ENCODE results near the gene PCDH19. TPM values are rescaled to one million over a fixed set of nuclear protein-coding genes. Genes with fewer than 3 reads are reported as not detected.

The PCDH19 gene
- total RNA-seq, 4 donors from 2014 or later, result 0.62 to 1.7 (median 1.4) TPM

- H3K4me3 ChIP-seq, result no peak overlapping the region
- no peak for ATAC-seq
- H3K36me3 ChIP-seq, result no peaks in the 10 kb centered on the region
- 80 to 85% methylated on average over 1 to 4 of the region's 4 CpGs for WGBS, 2 donors (ENCODE audit: low coverage in 1 of 2)
- no peaks in the 10 kb centered on the region for H3K4me1 ChIP-seq
- no peak overlapping the region for H3K27ac ChIP-seq
- no peaks in the 10 kb centered on the region for H3K9me3 ChIP-seq
- TF ChIP-seq POLR2A (IDR thresholded peaks at IDR 0.05) (no peak), EP300 (IDR thresholded peaks at IDR 0.05) (no peak), POLR2AphosphoS5 (IDR thresholded peaks at IDR 0.05) (no peak), CTCF (IDR thresholded peaks at IDR 0.05) (no peak)
- no peaks in the 10 kb centered on the region for H3K27me3 ChIP-seq
Observed at GRCh38 chrX:100341142-100341510, 68.9 kb downstream of the PCDH19 start.

GRCh38 chrX:100340491-100341141 lies 69.5 kb downstream of the PCDH19 start:
- no peak for ATAC-seq

DNA sequence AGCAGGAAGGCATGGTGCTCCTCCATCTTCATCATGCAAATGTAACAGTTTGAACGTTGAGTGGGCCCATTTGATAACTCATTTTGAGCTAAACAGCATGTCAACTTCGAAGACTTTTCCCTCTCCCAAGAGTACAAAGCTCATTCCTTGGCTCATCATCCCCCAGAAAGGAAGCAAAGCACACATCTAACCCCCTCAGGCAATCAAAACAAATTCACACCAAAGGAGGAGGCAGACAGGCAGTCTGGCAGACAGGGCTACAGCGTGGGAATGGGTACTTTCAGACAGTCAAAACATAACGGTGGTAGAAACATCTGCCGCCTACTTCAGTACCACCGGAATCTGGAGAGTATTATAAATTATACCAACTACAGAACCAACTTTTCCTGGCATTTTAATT lies 81.7 kb downstream of the PCDH19 start:
- Histone ChIP-seq H3K36me3 (no peaks in the 10 kb centered on the region), H3K4me3 (no peak overlapping the region), H3K27me3 (no peaks in the 10 kb centered on the region), H3K27ac (no peak overlapping the region), H3K9me3 (no peaks in the 10 kb centered on the region), H3K4me1 (no peaks in the 10 kb centered on the region)
- WGBS, 2 donors (ENCODE audit: low coverage in 1 of 2), result 40 to 94% methylated on average over 1 to 3 of the region's 6 CpGs
- no peak for ATAC-seq
- no peak for TF ChIP-seq EP300 (IDR thresholded peaks at IDR 0.05)
- no peak for TF ChIP-seq POLR2AphosphoS5 (IDR thresholded peaks at IDR 0.05)
- no peak for TF ChIP-seq POLR2A (IDR thresholded peaks at IDR 0.05)
- no peak for TF ChIP-seq CTCF (IDR thresholded peaks at IDR 0.05)

More at GRCh38 chrX:100340491-100341141, 69.5 kb downstream of the PCDH19 start:
- Histone ChIP-seq H3K27me3 (no peaks in the 10 kb centered on the region), H3K4me3 (no peak overlapping the region), H3K36me3 (no peaks in the 10 kb centered on the region), H3K9me3 (no peaks in the 10 kb centered on the region), H3K4me1 (no peaks in the 10 kb centered on the region), H3K27ac (no peak overlapping the region)
- TF ChIP-seq POLR2AphosphoS5 (IDR thresholded peaks at IDR 0.05) (no peak), CTCF (IDR thresholded peaks at IDR 0.05) (no peak), POLR2A (IDR thresholded peaks at IDR 0.05) (no peak), EP300 (IDR thresholded peaks at IDR 0.05) (no peak)

DNA sequence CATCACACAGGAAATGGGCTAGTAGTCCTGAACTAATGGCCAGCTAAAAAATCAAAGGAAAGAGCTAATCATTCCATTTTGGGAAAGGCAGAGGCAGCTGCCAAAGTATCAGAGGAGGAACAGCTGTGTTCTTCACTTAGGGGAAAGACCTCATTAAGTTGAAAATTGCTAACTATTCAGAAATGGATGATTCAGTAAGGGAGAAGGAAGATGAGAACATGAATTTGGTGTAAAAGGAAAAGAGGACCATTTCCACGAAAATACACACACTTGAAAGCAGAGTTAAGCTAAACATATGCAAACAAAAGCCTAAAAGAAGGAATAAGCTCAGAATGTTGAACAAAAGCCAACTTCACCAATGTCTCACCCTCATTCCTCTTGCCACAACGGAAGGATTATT lies 90.4 kb downstream of the PCDH19 start:
- Histone ChIP-seq H3K4me1 (no peaks in the 10 kb centered on the region), H3K36me3 (no peaks in the 10 kb centered on the region), H3K27me3 (no peaks in the 10 kb centered on the region), H3K4me3 (no peak overlapping the region), H3K27ac (no peak overlapping the region), H3K9me3 (no peaks in the 10 kb centered on the region)
- WGBS, 2 donors (ENCODE audit: low coverage in 1 of 2), result 13 to 20% methylated on average over 2 of the region's 2 CpGs
- no peak for ATAC-seq
- TF ChIP-seq POLR2A (IDR thresholded peaks at IDR 0.05), result no peak
- no peak for TF ChIP-seq CTCF (IDR thresholded peaks at IDR 0.05)
- TF ChIP-seq POLR2AphosphoS5 (IDR thresholded peaks at IDR 0.05), result no peak
- no peak for TF ChIP-seq EP300 (IDR thresholded peaks at IDR 0.05)

DNA sequence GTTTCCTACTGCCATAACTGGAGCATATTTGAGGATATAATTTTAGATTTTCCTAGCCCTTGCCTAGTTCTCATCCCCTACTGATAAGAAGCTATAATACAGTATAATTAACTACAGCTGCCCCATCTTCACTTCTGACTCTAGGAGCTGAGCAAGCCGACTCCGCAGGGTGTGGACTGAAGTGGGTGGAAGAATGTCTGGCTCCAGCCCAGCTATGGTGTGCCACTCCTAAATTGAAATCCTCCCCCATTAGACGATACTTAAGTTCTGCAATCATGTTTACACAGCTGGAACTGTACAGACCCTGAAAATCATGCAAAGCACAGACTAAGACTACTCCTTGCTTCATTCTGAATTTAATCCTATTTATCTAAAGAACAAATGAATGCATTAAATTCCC lies 93.1 kb downstream of the PCDH19 start:
- no peaks in the 10 kb centered on the region for H3K9me3 ChIP-seq
- H3K36me3 ChIP-seq, result no peaks in the 10 kb centered on the region
- H3K4me3 ChIP-seq, result no peak overlapping the region
- 56% methylated on average over 3 of the region's 3 CpGs; no CpG with 5 or more reads in 1 of the 2 donors for WGBS, 2 donors (ENCODE audit: low coverage in 1 of 2)
- H3K27me3 ChIP-seq, result no peaks in the 10 kb centered on the region
- H3K4me1 ChIP-seq, result no peaks in the 10 kb centered on the region
- no peak overlapping the region for H3K27ac ChIP-seq
- no peak for ATAC-seq
- TF ChIP-seq EP300 (IDR thresholded peaks at IDR 0.05) (no peak), POLR2A (IDR thresholded peaks at IDR 0.05) (no peak), POLR2AphosphoS5 (IDR thresholded peaks at IDR 0.05) (no peak), CTCF (IDR thresholded peaks at IDR 0.05) (no peak)
